ENCODE data around the gene SNAI1. TPM values are rescaled to one million over a fixed set of nuclear protein-coding genes. Genes with fewer than 3 reads are reported as not detected.

The SNAI1 gene
- total RNA-seq, 3 donors from 2014 or later (not counting 1 experiment from before 2014, with no cell fraction given): 1.5 to 2.4 (median 2.1) TPM

- H3K27me3 Mint-ChIP-seq (ENCODE audit: low read depth in 2 of 2): peaks cover 0 to 7% of the 10 kb centered on the region in 2 donors
- Histone ChIP-seq H3K27me3 (ENCODE audit: control insufficient read depth, insufficient read depth, low read length) (no peaks in the 10 kb centered on the region), H3K9me3 (ENCODE audit: control insufficient read depth, insufficient read depth, low read length) (no peaks in the 10 kb centered on the region), H3K27ac (ENCODE audit: low read length) (no peak overlapping the region), H3K4me1 (ENCODE audit: control insufficient read depth, insufficient read depth, low read length) (peaks cover 11% of the 10 kb centered on the region), H3K4me3 (ENCODE audit: low read length) (no peak overlapping the region), H3K36me3 (ENCODE audit: control insufficient read depth, insufficient read depth, low read length) (no peaks in the 10 kb centered on the region)
- no peak overlapping the region for H3K27ac Mint-ChIP-seq
- no peaks in the 10 kb centered on the region for H3K9me3 Mint-ChIP-seq
- intact Hi-C loops (cut with micrococcal nuclease): no loop called here
- H3K36me3 Mint-ChIP-seq: no peaks in the 10 kb centered on the region
- H3K4me1 Mint-ChIP-seq: peaks cover 0 to 14% of the 10 kb centered on the region in 2 donors
- TF ChIP-seq CTCF (IDR thresholded peaks at IDR 0.05): no peak
- ATAC-seq: no peak
- H3K4me3 Mint-ChIP-seq: no peak overlapping the region
- WGBS (ENCODE audit: insufficient coverage): 82% methylated on average over 4 of the region's 4 CpGs
- DNase-seq: no peak
Observed at GRCh38 chr20:50017576-50018248, 34.9 kb downstream of the SNAI1 start.

DNA sequence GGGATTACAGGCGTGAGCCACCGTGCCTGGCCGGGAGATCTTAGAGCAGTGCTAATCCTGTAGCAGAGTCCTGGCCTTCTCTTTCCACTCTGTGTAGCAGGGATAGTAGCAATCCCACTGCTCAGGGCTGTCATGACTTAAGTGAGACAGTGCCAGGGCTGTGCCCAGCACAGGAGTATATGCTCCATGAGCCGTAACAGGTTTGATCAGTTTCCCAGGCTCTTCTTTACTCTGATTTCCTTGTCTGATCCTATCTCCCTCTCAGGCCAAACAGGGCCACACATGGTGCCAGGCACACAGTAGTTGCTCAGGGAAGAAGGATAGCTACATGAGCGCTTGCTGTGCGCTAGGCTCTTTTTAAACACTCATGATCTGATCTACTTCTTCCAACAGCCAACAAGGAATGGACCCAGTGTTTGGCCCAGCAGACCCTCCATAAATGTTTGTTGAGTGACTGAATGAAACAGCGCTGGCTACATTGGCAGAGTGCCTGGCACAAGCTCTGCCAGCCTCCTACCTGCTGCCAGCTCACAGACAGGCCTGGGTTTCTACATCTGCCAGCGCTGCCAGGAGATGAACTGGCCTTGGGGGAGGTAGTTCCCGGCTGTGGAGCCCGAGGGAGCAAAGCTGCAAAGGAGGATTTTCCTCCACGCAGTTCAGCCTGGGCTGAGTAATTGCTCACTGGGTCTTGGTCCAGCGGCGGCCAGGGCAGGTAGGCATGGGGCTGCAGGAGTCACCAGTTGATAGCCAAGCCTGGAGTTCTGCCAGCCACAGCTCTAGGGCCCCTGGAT is 36.9 kb downstream of the SNAI1 start:
- no peak for TF ChIP-seq CTCF (IDR thresholded peaks at IDR 0.05)
- Histone ChIP-seq H3K27ac (ENCODE audit: low read length) (no peak overlapping the region), H3K4me1 (ENCODE audit: control insufficient read depth, insufficient read depth, low read length) (peaks cover 8% of the 10 kb centered on the region)

GRCh38 chr20:50020288-50020687 is 37.5 kb downstream of the SNAI1 start:
- ATAC-seq: peak in 1 of 3 donors; percentile 44
- H3K27me3 Mint-ChIP-seq (ENCODE audit: low read depth in 2 of 2): peaks cover 6 to 7% of the 10 kb centered on the region in 2 donors
- peaks cover 0 to 12% of the 10 kb centered on the region in 2 donors for H3K4me1 Mint-ChIP-seq
- Histone ChIP-seq H3K4me3 (ENCODE audit: low read length) (no peak overlapping the region), H3K9me3 (ENCODE audit: control insufficient read depth, insufficient read depth, low read length) (no peaks in the 10 kb centered on the region), H3K36me3 (ENCODE audit: control insufficient read depth, insufficient read depth, low read length) (no peaks in the 10 kb centered on the region), H3K27me3 (ENCODE audit: control insufficient read depth, insufficient read depth, low read length) (no peaks in the 10 kb centered on the region), H3K27ac (ENCODE audit: low read length) (no peak overlapping the region), H3K4me1 (ENCODE audit: control insufficient read depth, insufficient read depth, low read length) (peaks cover 8% of the 10 kb centered on the region)
- H3K9me3 Mint-ChIP-seq: no peaks in the 10 kb centered on the region
- no peak for TF ChIP-seq CTCF (IDR thresholded peaks at IDR 0.05)
- intact Hi-C loops (cut with micrococcal nuclease): no loop called here
- H3K4me3 Mint-ChIP-seq: no peak overlapping the region
- H3K27ac Mint-ChIP-seq: no peak overlapping the region
- 12% methylated on average over 2 of the region's 3 CpGs for WGBS (ENCODE audit: insufficient coverage)
- no peaks in the 10 kb centered on the region for H3K36me3 Mint-ChIP-seq
- no peak for DNase-seq

More for the DNA sequence above, 36.9 kb downstream of the SNAI1 start:
- ATAC-seq: no peak
- Mint-ChIP-seq H3K27ac (no peak overlapping the region), H3K36me3 (no peaks in the 10 kb centered on the region), H3K27me3 (ENCODE audit: low read depth in 2 of 2) (peaks cover 7% of the 10 kb centered on the region in 2 donors), H3K9me3 (no peaks in the 10 kb centered on the region), H3K4me1 (peaks cover 0 to 15% of the 10 kb centered on the region in 2 donors), H3K4me3 (no peak overlapping the region)
- DNase-seq: no peak
- intact Hi-C loops (cut with micrococcal nuclease): no loop called here
- H3K36me3 ChIP-seq (ENCODE audit: control insufficient read depth, insufficient read depth, low read length): no peaks in the 10 kb centered on the region
- no peak overlapping the region for H3K4me3 ChIP-seq (ENCODE audit: low read length)
- WGBS (ENCODE audit: insufficient coverage): 95% methylated on average over 13 of the region's 13 CpGs
- no peaks in the 10 kb centered on the region for H3K27me3 ChIP-seq (ENCODE audit: control insufficient read depth, insufficient read depth, low read length)
- no peaks in the 10 kb centered on the region for H3K9me3 ChIP-seq (ENCODE audit: control insufficient read depth, insufficient read depth, low read length)

Measured in natural killer cell (primary cell).